ENCODE measurements around the gene KRR1.

KRR1 gene

GRCh38 chr12:75533239-75533638, 21.8 kb upstream of the KRR1 start:
- no peaks in the 10 kb centered on the region for H3K9me2 ChIP-seq (replicated peaks; ENCODE audit: insufficient read depth, low read length)
- TF ChIP-seq EZH2phosphoT487 (conservative IDR thresholded peaks at IDR 0.05; ENCODE audit: low read length), result no peak
- no peak for TF ChIP-seq CTCF (IDR thresholded peaks at IDR 0.05; ENCODE audit: insufficient read depth, low read length, poor library complexity, severe bottlenecking)
- H3F3A ChIP-seq (ENCODE audit: insufficient read depth), result no peaks in the 10 kb centered on the region
- no peak overlapping the region for H3K4me2 ChIP-seq (ENCODE audit: low read depth, low read length, poor library complexity, severe bottlenecking)
- H3K36me3 ChIP-seq (ENCODE audit: low read length), result no peaks in the 10 kb centered on the region
- no peak overlapping the region for H3K9ac ChIP-seq (ENCODE audit: low read length)
- no peak overlapping the region for H3K4me3 ChIP-seq (ENCODE audit: insufficient read depth, low read length, poor library complexity, severe bottlenecking)
- H3K9me3 ChIP-seq (ENCODE audit: insufficient read depth, low read length), result no peaks in the 10 kb centered on the region
- no peaks in the 10 kb centered on the region for H4K20me1 ChIP-seq (ENCODE audit: low read depth, low read length)
- H2AFZ ChIP-seq (ENCODE audit: low read depth, low read length, severe bottlenecking), result no peak overlapping the region
- H3K27me3 ChIP-seq (ENCODE audit: low read length), result no peaks in the 10 kb centered on the region
- no peaks in the 10 kb centered on the region for H3K79me2 ChIP-seq (ENCODE audit: insufficient read depth, low read length)
- no peak overlapping the region for H3K27ac ChIP-seq (ENCODE audit: low read depth, low read length)

- Histone ChIP-seq H3K36me3 (ENCODE audit: low read length) (no peaks in the 10 kb centered on the region), H3K27me3 (ENCODE audit: low read length) (no peaks in the 10 kb centered on the region), H3K79me2 (ENCODE audit: insufficient read depth, low read length) (no peaks in the 10 kb centered on the region), H3K9me2 (replicated peaks; ENCODE audit: insufficient read depth, low read length) (no peaks in the 10 kb centered on the region), H2AFZ (ENCODE audit: low read depth, low read length, severe bottlenecking) (no peak overlapping the region), H3K27ac (ENCODE audit: low read depth, low read length) (no peak overlapping the region), H3F3A (ENCODE audit: insufficient read depth) (no peaks in the 10 kb centered on the region), H3K4me3 (ENCODE audit: insufficient read depth, low read length, poor library complexity, severe bottlenecking) (no peak overlapping the region), H3K9me3 (ENCODE audit: insufficient read depth, low read length) (no peaks in the 10 kb centered on the region), H3K9ac (ENCODE audit: low read length) (no peak overlapping the region), H4K20me1 (ENCODE audit: low read depth, low read length) (no peaks in the 10 kb centered on the region), H3K4me2 (ENCODE audit: low read depth, low read length, poor library complexity, severe bottlenecking) (no peak overlapping the region)
- TF ChIP-seq EZH2phosphoT487 (conservative IDR thresholded peaks at IDR 0.05; ENCODE audit: low read length), result no peak
- no peak for TF ChIP-seq CTCF (IDR thresholded peaks at IDR 0.05; ENCODE audit: insufficient read depth, low read length, poor library complexity, severe bottlenecking)
These were observed 18.4 kb upstream of the KRR1 start for GRCh38 chr12:75529826-75530225.

- no peak overlapping the region for H3K9ac ChIP-seq (ENCODE audit: low read length)
- TF ChIP-seq CTCF (IDR thresholded peaks at IDR 0.05; ENCODE audit: insufficient read depth, low read length, poor library complexity, severe bottlenecking) (no peak), EZH2phosphoT487 (conservative IDR thresholded peaks at IDR 0.05; ENCODE audit: low read length) (no peak)
- no peak overlapping the region for H3K4me3 ChIP-seq (ENCODE audit: insufficient read depth, low read length, poor library complexity, severe bottlenecking)
- no peaks in the 10 kb centered on the region for H4K20me1 ChIP-seq (ENCODE audit: low read depth, low read length)
- H3K27ac ChIP-seq (ENCODE audit: low read depth, low read length), result no peak overlapping the region
- H3K9me3 ChIP-seq (ENCODE audit: insufficient read depth, low read length), result no peaks in the 10 kb centered on the region
- H2AFZ ChIP-seq (ENCODE audit: low read depth, low read length, severe bottlenecking), result no peak overlapping the region
- H3F3A ChIP-seq (ENCODE audit: insufficient read depth), result no peaks in the 10 kb centered on the region
- H3K4me2 ChIP-seq (ENCODE audit: low read depth, low read length, poor library complexity, severe bottlenecking), result no peak overlapping the region
- H3K79me2 ChIP-seq (ENCODE audit: insufficient read depth, low read length), result no peaks in the 10 kb centered on the region
- H3K36me3 ChIP-seq (ENCODE audit: low read length), result no peaks in the 10 kb centered on the region
- no peaks in the 10 kb centered on the region for H3K9me2 ChIP-seq (replicated peaks; ENCODE audit: insufficient read depth, low read length)
- no peaks in the 10 kb centered on the region for H3K27me3 ChIP-seq (ENCODE audit: low read length)
These were observed 17.9 kb upstream of the KRR1 start for GRCh38 chr12:75529316-75529715.

All from SU-DHL-6 (cell line).